GM21825 (cell line): ENCODE measurements around the gene ZNF423.

ENCODE experiments used
- ATAC-seq: cut with Tn5 transposase; IDR thresholded peaks from one replicate; pipeline ENCODE4 v1.9.1; 2021; ENCODE audit warnings: mild to moderate bottlenecking, moderate library complexity; ENCODE audit not compliant: unreplicated experiment

ZNF423 gene

DNA sequence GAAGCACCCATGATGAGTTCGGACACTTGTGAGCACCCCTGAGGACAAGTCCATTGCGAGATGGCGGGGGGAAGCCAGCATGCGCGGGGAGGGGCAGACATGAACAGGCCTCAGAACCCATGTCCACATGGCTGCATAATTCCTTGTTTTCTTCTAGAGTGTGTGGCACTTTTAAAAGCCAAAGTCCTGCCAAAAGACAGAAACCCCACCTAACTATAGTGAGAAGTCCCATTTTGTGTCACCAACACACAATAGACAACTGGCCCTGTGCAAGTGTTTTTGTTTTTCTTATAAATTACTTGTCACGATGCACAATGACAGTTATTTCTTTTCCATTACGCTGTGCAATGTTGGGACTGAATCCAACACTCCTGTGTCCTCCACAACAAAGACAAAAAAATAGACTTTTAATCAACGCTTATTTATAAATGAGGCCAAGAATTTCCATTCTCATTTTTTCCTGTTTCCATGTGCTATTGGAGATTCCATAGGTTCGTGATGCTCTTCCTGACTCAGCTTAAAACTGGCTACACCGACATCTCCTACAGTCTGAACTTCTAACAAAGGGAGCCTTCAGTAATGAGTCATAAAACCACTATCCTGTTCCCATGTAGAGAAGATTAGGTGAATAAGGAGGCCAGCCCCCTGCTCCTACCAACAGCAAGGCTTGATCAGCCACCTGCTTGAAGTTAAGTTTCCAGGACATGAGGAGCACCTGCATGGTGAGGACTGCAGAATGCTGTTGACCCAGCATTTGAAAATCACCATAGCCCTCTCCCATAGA, 98.9 kb downstream of the ZNF423 start:
- no peak for ATAC-seq

GRCh38 chr16:49755716-49756505, 100.0 kb downstream of the ZNF423 start:
- no peak for ATAC-seq

DNA sequence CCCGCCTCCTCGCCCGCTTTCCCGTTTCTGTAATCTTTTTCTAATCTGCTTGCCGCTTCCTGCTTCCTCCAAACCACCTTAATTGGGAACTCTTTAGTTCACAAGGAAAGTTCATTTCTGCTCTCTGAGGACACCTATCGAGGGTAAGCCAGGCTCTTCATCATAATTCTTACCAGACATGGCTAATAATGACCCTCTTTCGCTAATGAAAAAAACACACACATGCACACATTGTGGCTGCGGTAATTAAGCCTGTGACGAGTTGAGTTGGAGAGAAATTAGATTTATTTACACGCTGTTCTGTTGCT, 100.6 kb downstream of the ZNF423 start:
- ATAC-seq = no peak

GRCh38 chr16:49754495-49755312, 101.2 kb downstream of the ZNF423 start:
- no peak for ATAC-seq

DNA sequence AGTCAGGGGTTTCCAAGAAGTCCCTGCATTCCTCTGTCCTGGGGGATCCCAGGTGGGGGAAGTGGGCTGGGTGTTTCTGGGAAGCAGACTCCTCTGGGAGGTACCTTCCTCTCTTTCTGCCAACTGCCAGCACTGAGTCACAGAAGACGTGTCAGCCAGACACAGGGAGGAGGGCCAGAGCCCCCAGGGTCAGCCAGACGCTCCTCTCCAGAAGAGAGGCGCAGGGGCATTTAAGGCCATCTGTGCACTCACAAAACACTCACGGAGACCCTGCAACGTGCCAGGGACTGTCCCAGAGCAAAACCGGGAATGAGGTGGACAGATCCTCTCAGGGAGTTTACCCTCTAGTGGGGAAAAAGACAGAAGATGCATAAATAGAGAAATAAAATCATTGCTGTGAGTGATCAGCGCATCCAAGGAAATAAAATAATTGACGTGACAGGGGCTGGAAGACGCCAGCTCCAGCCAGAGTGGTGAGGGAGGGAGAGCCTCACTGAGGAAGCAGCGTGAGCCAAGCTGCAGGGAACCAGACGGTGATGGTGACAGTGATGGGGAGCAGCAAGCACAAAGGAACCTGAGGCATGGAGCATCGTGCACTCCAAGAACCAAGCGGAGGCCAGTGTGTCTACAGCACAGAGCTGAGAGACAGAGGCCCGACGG, 105.4 kb downstream of the ZNF423 start:
- ATAC-seq = no peak

- no peak for ATAC-seq
These were observed 106.1 kb downstream of the ZNF423 start for GRCh38 chr16:49749816-49750215.

DNA sequence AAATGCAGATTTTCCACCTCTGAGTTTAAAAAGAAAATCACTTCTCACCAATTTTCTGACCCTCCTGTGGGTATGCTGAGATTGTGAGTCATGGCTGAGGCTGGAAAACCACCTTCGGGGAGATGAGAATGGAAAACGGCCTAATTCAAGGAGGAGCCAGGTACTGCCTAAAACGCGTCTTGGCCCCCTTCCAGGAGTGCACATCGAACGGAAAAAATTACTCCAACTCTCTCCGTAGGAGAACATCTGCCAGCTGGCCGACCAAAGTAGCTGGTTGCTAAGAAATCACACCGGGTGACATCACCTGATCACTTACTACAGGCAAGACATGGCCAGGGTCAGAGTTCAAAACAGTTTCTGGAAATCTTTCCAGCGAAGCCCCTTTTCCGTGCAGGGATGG, 107.6 kb downstream of the ZNF423 start:
- ATAC-seq = no peak

DNA sequence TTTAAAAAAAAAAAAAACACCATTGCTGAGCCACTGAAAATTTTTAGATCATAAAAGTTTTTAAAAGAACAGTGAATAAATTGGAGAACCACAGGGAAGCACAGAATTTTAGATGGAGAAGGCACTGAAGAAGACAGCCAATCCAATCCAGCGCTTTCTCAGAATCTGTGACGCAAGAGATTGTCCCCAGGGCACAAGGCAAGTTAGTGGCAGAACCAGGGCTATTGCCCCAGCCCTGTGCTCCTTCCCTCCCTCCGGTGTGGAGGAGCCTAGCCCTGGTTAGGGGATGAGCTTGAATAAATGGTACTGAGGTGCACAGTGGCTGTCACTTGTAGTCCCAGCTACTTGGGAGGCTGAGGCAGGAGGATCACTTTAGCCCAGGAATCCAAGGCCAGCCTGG, 108.3 kb downstream of the ZNF423 start:
- ATAC-seq = no peak

DNA sequence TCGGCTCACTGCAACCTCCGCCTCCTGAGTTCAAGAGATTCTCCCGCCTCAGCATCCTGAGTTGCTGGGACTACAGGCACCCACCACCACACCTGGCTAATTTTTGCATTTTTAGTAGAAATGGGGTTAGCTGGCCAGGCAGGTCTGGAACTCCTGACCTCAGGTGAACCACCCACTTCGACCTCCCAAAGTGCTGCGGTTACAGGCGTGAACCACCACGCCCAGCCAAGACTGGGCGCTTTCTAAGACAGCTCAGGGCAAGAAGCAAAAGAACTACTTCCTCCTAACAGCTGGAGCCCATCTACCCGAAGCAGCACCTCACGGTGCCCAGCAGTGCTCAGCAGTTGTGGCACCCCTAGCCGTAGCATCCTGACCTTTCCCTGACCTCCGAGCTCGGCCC, 109.4 kb downstream of the ZNF423 start:
- ATAC-seq = no peak

DNA sequence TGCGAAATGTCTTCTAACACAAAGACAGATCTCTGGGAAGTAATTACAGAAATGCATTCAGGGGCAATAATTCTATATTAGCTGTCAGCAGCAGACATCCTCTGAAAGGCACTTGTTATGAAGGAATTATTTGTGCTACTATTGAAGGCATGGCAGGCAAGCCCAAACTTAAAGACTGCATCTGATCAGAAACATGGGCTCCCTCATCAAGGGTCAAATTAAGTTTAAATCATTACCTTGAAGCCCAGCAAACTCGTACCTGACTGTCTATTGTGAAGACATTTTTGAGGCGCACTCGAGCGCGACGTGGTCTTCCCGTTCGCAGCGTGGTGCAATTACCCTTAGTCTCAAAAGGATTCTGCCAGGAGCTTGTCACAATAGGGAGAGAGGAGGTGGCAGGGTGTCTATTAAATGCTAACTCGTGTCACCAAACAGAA, 110.6 kb downstream of the ZNF423 start:
- ATAC-seq = no peak

- no peak for ATAC-seq
These were observed 111.4 kb downstream of the ZNF423 start for GRCh38 chr16:49744244-49745220.

DNA sequence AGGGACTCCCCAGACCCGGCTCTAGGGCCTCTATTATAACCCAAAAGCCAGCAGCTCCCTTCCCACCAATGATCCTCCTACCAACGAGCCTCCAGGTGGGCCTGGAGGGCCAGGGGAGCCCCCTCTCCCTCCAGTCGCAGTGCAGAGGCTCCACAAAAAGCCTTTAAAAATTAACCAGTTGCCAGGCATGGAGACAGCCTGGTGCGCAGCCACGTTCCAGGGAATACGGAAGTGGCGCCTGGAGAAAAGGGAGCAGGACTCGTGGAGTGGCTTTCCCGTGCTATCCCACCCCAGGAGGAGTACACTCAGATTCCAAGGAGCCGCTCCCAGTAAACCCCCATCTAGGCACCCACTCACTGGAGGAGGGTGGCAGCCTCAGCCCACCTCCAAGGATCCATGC, 112.3 kb downstream of the ZNF423 start:
- no peak for ATAC-seq

DNA sequence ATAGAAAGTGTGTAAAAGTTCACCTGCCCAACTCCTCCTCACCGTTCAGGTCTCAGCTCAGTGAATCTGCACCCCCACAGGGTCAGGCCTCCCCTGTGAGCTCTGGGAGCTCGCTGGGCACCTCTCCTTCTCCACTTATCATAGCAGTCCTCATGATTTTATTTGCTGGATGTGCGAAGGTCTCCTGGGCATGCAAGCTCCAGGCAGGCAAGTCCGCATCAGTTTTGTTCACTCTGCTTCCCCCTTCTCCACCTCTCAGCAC, 112.8 kb downstream of the ZNF423 start:
- ATAC-seq = no peak

GRCh38 chr16:49742428-49743202, 113.3 kb downstream of the ZNF423 start:
- no peak for ATAC-seq

GRCh38 chr16:49740256-49740655, 115.7 kb downstream of the ZNF423 start:
- ATAC-seq = no peak

DNA sequence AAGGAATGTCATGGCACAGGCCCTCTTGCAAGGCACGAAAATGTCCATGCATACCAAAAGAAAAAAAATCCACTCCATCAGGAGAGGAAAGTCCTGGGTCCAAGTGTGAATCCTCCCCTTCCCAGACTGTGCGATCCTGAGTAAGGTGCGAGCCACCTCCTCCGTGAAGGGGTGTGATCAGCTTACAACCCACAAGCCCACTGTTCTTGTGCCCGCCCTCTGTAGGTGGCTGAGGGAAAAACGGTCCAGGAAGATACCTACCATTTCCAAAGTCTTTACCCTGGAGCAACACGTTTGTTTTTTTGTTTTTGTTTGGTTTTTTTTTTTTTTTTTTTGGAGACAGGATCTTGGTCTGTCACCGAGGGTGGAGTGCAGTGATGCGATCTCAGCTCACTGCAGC, 116.5 kb downstream of the ZNF423 start:
- ATAC-seq = no peak

DNA sequence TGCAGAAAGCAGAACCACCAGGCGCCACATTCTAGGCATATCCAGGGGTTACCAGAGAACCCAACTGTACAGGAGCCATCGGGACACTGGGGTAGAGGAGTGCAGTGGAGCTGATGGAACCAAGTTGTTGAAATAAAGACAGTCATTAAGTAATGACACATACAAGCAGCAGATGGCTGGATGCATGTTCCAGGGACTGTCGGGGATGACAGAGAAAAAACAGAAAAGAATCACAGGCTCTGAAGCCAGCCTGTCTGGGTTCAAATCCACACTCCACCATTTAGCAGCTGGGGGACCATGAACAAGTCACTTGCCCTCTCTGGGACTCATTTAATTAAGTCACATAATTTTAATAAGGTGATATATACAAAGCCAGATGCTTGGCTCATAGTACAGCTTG, 117.1 kb downstream of the ZNF423 start:
- ATAC-seq = no peak

- ATAC-seq = no peak
These were observed 117.9 kb downstream of the ZNF423 start for GRCh38 chr16:49738001-49738400.

GRCh38 chr16:49737541-49737940, 118.4 kb downstream of the ZNF423 start:
- no peak for ATAC-seq
